ENCODE measurements around the gene SLC4A1AP.

DNA sequence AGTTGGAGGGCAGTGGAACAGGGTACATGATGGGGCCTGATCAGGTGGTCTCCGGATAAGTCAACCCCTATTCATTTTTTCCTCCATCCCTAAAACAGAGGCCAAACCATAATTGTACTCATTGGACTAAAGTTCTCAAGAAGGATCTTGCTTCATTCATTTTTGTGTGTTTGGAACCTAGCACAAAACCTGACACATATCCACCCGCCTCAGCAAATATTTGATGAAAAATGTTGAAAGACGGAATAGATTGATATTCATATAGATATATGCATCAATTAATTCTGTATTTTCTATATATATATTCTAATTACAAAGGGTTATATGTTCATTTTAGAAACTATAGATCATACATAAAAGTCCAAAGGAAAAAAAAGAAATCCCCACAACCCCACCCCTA lies 21.9 kb downstream of the SLC4A1AP start:
- TF ChIP-seq GATA2 (IDR thresholded peaks at IDR 0.05; ENCODE audit: low read depth, low read length) (no peak), GATA3 (IDR thresholded peaks at IDR 0.05; ENCODE audit: low read depth, low read length) (no peak)
